HepG2 (cell line): ENCODE measurements around the gene STMN1. TPM values are rescaled to one million over a fixed set of nuclear protein-coding genes. Genes with fewer than 3 reads are reported as not detected.

Experiments
- ATAC-seq: fragments of 200-7000 bp; cut with Tn5 transposase; 3 replicates; pipeline ENCODE4 v1.9.1; 2020; ENCODE audit warnings: mild to moderate bottlenecking, moderate library complexity
- BruUV-seq: library from RNA; stranded (reverse); fragments of 400-500 nt; replicated peaks from 2 replicates; lab custom pipeline; 2021; lab: Mats Ljungman, UMichigan
- CTCF ChIA-PET: fragments of 300-600 bp; formaldehyde crosslinking; extraction: SDS; loops from one replicate; lab custom pipeline; 2021; ENCODE audit warnings: low total read pairs, inconsistent platforms, low intra/inter-chr PET ratio; lab: Yijun Ruan, JAX
- POLR2A ChIA-PET: fragments of 350-600 bp; sonication (Branson Sonifier 250); formaldehyde crosslinking; loops from one replicate; lab custom pipeline; 2020; ENCODE audit warnings: antibody characterized with exemption, inconsistent platforms; lab: Yijun Ruan, JAX
- DNase-seq: peaks from one replicate; pipeline ENCODE4 v3.0.0-alpha.2; 2015; ENCODE audit warnings: low spot score
- FAIRE-seq: peaks from 3 replicates; lab custom pipeline; 2011; peaks lifted over from hg19 to GRCh38; lab: Jason Lieb, UNC
- H2AFZ ChIP-seq: one replicate; pipeline ENCODE4 v1.6.1; 2011; ENCODE audit warnings: low read length, inconsistent platforms
- H3K27ac ChIP-seq: fragments of 300-600 bp; 3 replicates; pipeline ENCODE4 v1.8.0; 2011; ENCODE audit warnings: mixed run types, mild to moderate bottlenecking, mixed read lengths, low read length, inconsistent platforms; ENCODE audit not compliant: insufficient read depth; ENCODE audit errors: extremely low read length
- H3K27me3 ChIP-seq, 2 experiments: fragments of 200-600 bp in 1 of 2; 2 replicates in 1 of 2; 3 replicates in 1 of 2; pipeline versions ENCODE4 v1.6.0 to v1.8.0; 2011; ENCODE audit warnings: low read length in 2 of 2, mild to moderate bottlenecking in 2 of 2, moderate library complexity in 2 of 2, inconsistent platforms in 1 of 2; ENCODE audit not compliant: insufficient read depth in 2 of 2, control insufficient read depth in 1 of 2
- H3K36me3 ChIP-seq, 2 experiments: fragments of 200-600 bp in 1 of 2; replicated peaks in 1 of 2; 2 replicates in 1 of 2; 3 replicates in 1 of 2; pipeline versions ENCODE4 v1.5.1 to v1.8.0; 2011; ENCODE audit warnings: low read length in 2 of 2, inconsistent platforms in 1 of 2; ENCODE audit not compliant: insufficient read depth in 2 of 2, control insufficient read depth in 1 of 2
- H3K4me1 ChIP-seq: 2 replicates; pipeline ENCODE4 v1.5.1; 2012; ENCODE audit warnings: low read length, inconsistent platforms; ENCODE audit not compliant: insufficient read depth
- H3K4me2 ChIP-seq: 2 replicates; pipeline ENCODE4 v1.6.0; 2011; ENCODE audit warnings: low read depth, low read length, inconsistent platforms
- H3K4me3 ChIP-seq, 3 experiments: fragments of 200-600 bp in 1 of 3; sonication (generic), shearing (Covaris generic) in 1 of 3; replicated peaks in 1 of 3; 2 replicates each; pipeline ENCODE4 v1.5.1; 2011 to 2016; ENCODE audit warnings: low read length in 3 of 3, inconsistent platforms in 2 of 3, low read depth in 2 of 3, mild to moderate bottlenecking in 2 of 3, control low read depth in 1 of 3, mixed read lengths in 1 of 3; ENCODE audit not compliant: insufficient read depth in 1 of 3
- H3K79me2 ChIP-seq: one replicate; pipeline ENCODE4 v1.6.1; 2011; ENCODE audit warnings: low read length, inconsistent platforms; ENCODE audit not compliant: insufficient read depth
- H3K9ac ChIP-seq: 2 replicates; pipeline ENCODE4 v1.6.0; 2011; ENCODE audit warnings: mild to moderate bottlenecking, low read depth, low read length, inconsistent platforms; ENCODE audit not compliant: insufficient read depth
- H3K9me3 ChIP-seq: 2 replicates; pipeline ENCODE4 v1.5.1; 2012; ENCODE audit warnings: mild to moderate bottlenecking, low read length
- H4K20me1 ChIP-seq: 2 replicates; pipeline ENCODE4 v1.6.0; 2011; ENCODE audit warnings: inconsistent platforms, mild to moderate bottlenecking, low read length, moderate library complexity; ENCODE audit not compliant: insufficient read depth
- HNRNPUL1 ChIP-seq: fragments of 200-400 bp; formaldehyde crosslinking; IDR thresholded peaks from 2 replicates; pipeline ENCODE4 v1.6.1; 2017; ENCODE audit warnings: low read depth, mild to moderate bottlenecking, low read length, moderate library complexity
- RFXAP ChIP-seq: sonication (generic); formaldehyde crosslinking; IDR thresholded peaks from 2 replicates; pipeline ENCODE4 v1.4.0; 2020; ENCODE audit warnings: missing genetic modification reagents, borderline replicate concordance
- TCF7 ChIP-seq: sonication (generic); IDR thresholded peaks from 2 replicates; pipeline ENCODE4 v1.6.1; 2016; ENCODE audit warnings: antibody characterized with exemption, low read depth
- ZBTB38 ChIP-seq: sonication (generic); formaldehyde crosslinking; IDR thresholded peaks from 2 replicates; pipeline ENCODE4 v1.5.1; 2020; ENCODE audit warnings: mild to moderate bottlenecking, missing genetic modification reagents
- ZFX ChIP-seq: sonication (generic); formaldehyde crosslinking; IDR thresholded peaks from 2 replicates; pipeline ENCODE4 v1.4.0; 2020; ENCODE audit warnings: mild to moderate bottlenecking, low read depth, missing genetic modification reagents, moderate library complexity
- ZMYM4 ChIP-seq: sonication (generic); formaldehyde crosslinking; IDR thresholded peaks from 2 replicates; pipeline ENCODE4 v1.8.1; 2023; ENCODE audit warnings: mild to moderate bottlenecking, missing genetic modification reagents
- ZNF430 ChIP-seq: sonication (generic); formaldehyde crosslinking; IDR thresholded peaks from 2 replicates; pipeline ENCODE4 v1.9.0; 2021; ENCODE audit warnings: mild to moderate bottlenecking, missing genetic modification reagents
- ZNF431 ChIP-seq: sonication (generic); formaldehyde crosslinking; IDR thresholded peaks from 2 replicates; pipeline ENCODE4 v1.9.0; 2022; ENCODE audit warnings: missing genetic modification reagents, low read depth, mild to moderate bottlenecking, borderline replicate concordance
- ZNF768 ChIP-seq: sonication (generic); formaldehyde crosslinking; IDR thresholded peaks from 2 replicates; pipeline ENCODE4 v1.4.0; 2020; ENCODE audit warnings: missing genetic modification reagents
- ZNF773 ChIP-seq: sonication (generic); formaldehyde crosslinking; IDR thresholded peaks from 2 replicates; pipeline ENCODE4 v1.4.0; 2020; ENCODE audit warnings: missing genetic modification reagents, borderline replicate concordance
- WGBS: methylation state at CpG from one replicate; pipeline ENCODE4 v1.1.6; 2017; ENCODE audit warnings: low lambda C conversion rate; 5-methylcytosine and 5-hydroxymethylcytosine counted together
- in situ Hi-C: cut with HindIII; loops from 2 replicates; pipeline ENCODE4 v1.10.0; 2017; ENCODE audit warnings: low pct_unique_long_range_greater_than_20kb; ENCODE audit not compliant: extremely low pct_ligation_motif_present
- intact Hi-C: fragments of 100-400 bp; cut with micrococcal nuclease; formaldehyde crosslinking; loops from one replicate; pipeline ENCODE4 v1.10.0; 2022; ENCODE audit not compliant: unreplicated experiment
- polyA plus RNA-seq, 8 experiments: library from polyadenylated mRNA; depleted of rRNA in 3 of 8; stranded (reverse) in 7 of 8; unstranded in 1 of 8; fragments of >200 nt; fragmentation: Illumina TruSeq in 4 of 8; extraction: Trizol in 4 of 8; gene quantifications; 2 replicates each; pipeline versions ENCODE4 v1.2.1 to v1.2.3, GENCODE V29; 2011 to 2016; ENCODE audit warnings: low read depth in 4 of 8, missing spikeins in 1 of 8, mixed read lengths in 1 of 8; ENCODE audit not compliant: insufficient read depth in 1 of 8
- total RNA-seq, 5 experiments: library from RNA; depleted of rRNA; stranded (reverse); fragments of >200 nt; fragmentation: Illumina TruSeq; extraction: Trizol; gene quantifications; 2 replicates each; pipeline ENCODE4 v1.2.3, GENCODE V29; 2016; ENCODE audit warnings: low read depth in 1 of 5
- TF ChIP-seq, protein P1 (sequence below): sonication (generic); formaldehyde crosslinking; IDR thresholded peaks from 2 replicates; pipeline ENCODE4 v1.4.0; 2020; ENCODE audit warnings: missing genetic modification reagents
- TF ChIP-seq, protein P2 (sequence below): sonication (generic); formaldehyde crosslinking; IDR thresholded peaks from 2 replicates; pipeline ENCODE4 v1.5.1; 2020; ENCODE audit warnings: mild to moderate bottlenecking, moderate library complexity, missing genetic modification reagents

STMN1 gene
- total and polyA plus RNA-seq, 2 of the 13 experiments (the other 11 are each of a cell fraction or from before 2014, with no cell fraction given): 45.9 to 409 TPM

GRCh38 chr1:25896266-25896665, 10.0 kb downstream of the STMN1 start:
- no peak overlapping the region for H3K4me3 ChIP-seq
- peaks cover 2 to 31% of the 10 kb centered on the region in 2 experiments for H3K36me3 ChIP-seq
- H3K9me3 ChIP-seq: no peaks in the 10 kb centered on the region
- no peak overlapping the region for H3K27ac ChIP-seq
- FAIRE-seq (no peak), ATAC-seq (no peak), DNase-seq (no peak)
- POLR2A ChIA-PET: interaction anchor here (2.1 kb wide), 1 partner anchor 101 kb away, joined by 25 read pairs; the partner anchor contains the start of gene PAFAH2
- BruUV-seq: no TSS peak
- in situ Hi-C loops (loop anchor here (5.0 to 10.0 kb wide), 2 partner anchors 101 to 269 kb away; partner anchors contain the start of genes C1orf232, PAFAH2 and ZNF593), intact Hi-C loops (no loop called here)
- 100% methylated on average over 1 of the region's 1 CpG for WGBS
- peaks cover 3% of the 10 kb centered on the region for H3K79me2 ChIP-seq
- H3K27me3 ChIP-seq: no peaks in the 10 kb centered on the region
- peaks cover 20% of the 10 kb centered on the region for H3K4me1 ChIP-seq
- no peaks in the 10 kb centered on the region for H4K20me1 ChIP-seq
- H2AFZ ChIP-seq: no peak overlapping the region
- TF ChIP-seq HNRNPUL1 (no peak), ZNF431 (no peak), ZNF768 (CRISPR knock-in tag) (no peak), TCF7 (no peak)
- no peak overlapping the region for H3K4me2 ChIP-seq
- H3K9ac ChIP-seq: no peak overlapping the region
- CTCF ChIA-PET: interaction anchor here (1.4 to 2.2 kb wide), 2 partner anchors 102 to 114 kb away, joined by 17 to 40 read pairs; partner anchors contain the start of gene PAFAH2

- no peak overlapping the region for H3K4me2 ChIP-seq
- H3K79me2 ChIP-seq: peaks cover 3% of the 10 kb centered on the region
- in situ Hi-C loops (loop anchor here (5.0 to 10.0 kb wide), 2 partner anchors 102 to 269 kb away; partner anchors contain the start of genes C1orf232, PAFAH2 and ZNF593), intact Hi-C loops (loop anchor here (1.0 kb wide), 3 partner anchors 10 to 103 kb away; partner anchors contain the start of gene PAFAH2)
- no peaks in the 10 kb centered on the region for H4K20me1 ChIP-seq
- H3K4me1 ChIP-seq: peaks cover 28% of the 10 kb centered on the region
- H3K9me3 ChIP-seq: no peaks in the 10 kb centered on the region
- peak; percentile 92 for ATAC-seq
- H3K27ac ChIP-seq: no peak overlapping the region
- no peak overlapping the region for H2AFZ ChIP-seq
- BruUV-seq: no TSS peak
- ChIA-PET POLR2A (interaction anchor here (0.5 to 2.1 kb wide), 6 partner anchors 9 to 102 kb away, joined by 3 to 25 read pairs (median 4); partner anchors contain the start of genes PAFAH2 and PAQR7), CTCF (interaction anchor here (0.7 to 2.2 kb wide), 6 partner anchors 36 to 141 kb away, joined by 3 to 40 read pairs (median 4); partner anchors contain the start of genes AUNIP and PAFAH2)
- H3K27me3 ChIP-seq: no peaks in the 10 kb centered on the region
- no peak overlapping the region for H3K4me3 ChIP-seq
- WGBS: 31% methylated on average over 6 of the region's 12 CpGs
- no peak overlapping the region for H3K9ac ChIP-seq
- FAIRE-seq: peak; percentile 93
- peak; percentile 75 for DNase-seq
- peaks cover 0 to 24% of the 10 kb centered on the region in 2 experiments for H3K36me3 ChIP-seq
- TF ChIP-seq, protein P1, sequence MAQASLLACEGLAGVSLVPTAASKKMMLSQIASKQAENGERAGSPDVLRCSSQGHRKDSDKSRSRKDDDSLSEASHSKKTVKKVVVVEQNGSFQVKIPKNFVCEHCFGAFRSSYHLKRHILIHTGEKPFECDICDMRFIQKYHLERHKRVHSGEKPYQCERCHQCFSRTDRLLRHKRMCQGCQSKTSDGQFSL: no peak
- peak; percentile 69 for TF ChIP-seq ZMYM4 (CRISPR knock-in tag)
- 0 out of 2 replicates have a peak, but pooled peaks have one; percentile 44 for TF ChIP-seq RFXAP (CRISPR knock-in tag)
- 0 out of 2 replicates have a peak, but pooled peaks have one; percentile 4 for TF ChIP-seq ZNF430 (CRISPR knock-in tag)
- TF ChIP-seq, protein P2, sequence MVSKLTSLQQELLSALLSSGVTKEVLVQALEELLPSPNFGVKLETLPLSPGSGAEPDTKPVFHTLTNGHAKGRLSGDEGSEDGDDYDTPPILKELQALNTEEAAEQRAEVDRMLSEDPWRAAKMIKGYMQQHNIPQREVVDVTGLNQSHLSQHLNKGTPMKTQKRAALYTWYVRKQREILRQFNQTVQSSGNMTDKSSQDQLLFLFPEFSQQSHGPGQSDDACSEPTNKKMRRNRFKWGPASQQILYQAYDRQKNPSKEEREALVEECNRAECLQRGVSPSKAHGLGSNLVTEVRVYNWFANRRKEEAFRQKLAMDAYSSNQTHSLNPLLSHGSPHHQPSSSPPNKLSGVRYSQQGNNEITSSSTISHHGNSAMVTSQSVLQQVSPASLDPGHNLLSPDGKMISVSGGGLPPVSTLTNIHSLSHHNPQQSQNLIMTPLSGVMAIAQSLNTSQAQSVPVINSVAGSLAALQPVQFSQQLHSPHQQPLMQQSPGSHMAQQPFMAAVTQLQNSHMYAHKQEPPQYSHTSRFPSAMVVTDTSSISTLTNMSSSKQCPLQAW (CRISPR knock-in tag): peak; percentile 77
- TF ChIP-seq ZNF773 (CRISPR knock-in tag): no peak
- TF ChIP-seq ZBTB38 (CRISPR knock-in tag): peak; percentile 23; the same call in 1 of the 2 replicates
- TF ChIP-seq ZFX: peak; percentile 34; the same call in 1 of the 2 replicates
Measured at GRCh38 chr1:25895365-25895990, 10.7 kb downstream of the STMN1 start.
